Body of pancreas (tissue), 4 donors: ENCODE data around the gene CAV1. TPM values are rescaled to one million over a fixed set of nuclear protein-coding genes. Genes with fewer than 3 reads are reported as not detected.

Experiments
- ATAC-seq: fragments of 150-250 bp; one replicate; pipeline ENCODE4 v1.9.1; 2016
- DNase-seq, 4 donors: peaks; one replicate each; pipeline ENCODE4 v3.0.0-alpha.2; 2019
- H3K27ac ChIP-seq, 4 donors: fragments of 200-600 bp; sonication (generic); 1 replicate in 3 of 4; 2 replicates in 1 of 4; pipeline versions ENCODE4 v1.5.1 to v1.6.1; 2016 to 2019; ENCODE audit warnings: mild to moderate bottlenecking in 1 of 4, mixed read lengths in 1 of 4, moderate library complexity in 1 of 4
- H3K27me3 ChIP-seq, 2 donors: fragments of 200-600 bp; sonication (generic); one replicate each; pipeline ENCODE4 v1.6.0; 2016; ENCODE audit warnings: mild to moderate bottlenecking in 1 of 2
- H3K36me3 ChIP-seq, 2 donors: fragments of 200-600 bp; sonication (generic); replicated peaks in 1 of 2; 2 replicates each; pipeline ENCODE4 v1.5.1; 2016; ENCODE audit warnings: low read depth in 2 of 2; ENCODE audit not compliant: insufficient read depth in 1 of 2
- H3K4me1 ChIP-seq: fragments of 200-600 bp; sonication (generic); one replicate; pipeline ENCODE4 v1.6.0; 2016
- H3K4me3 ChIP-seq, 2 donors: fragments of 200-600 bp; sonication (generic); 1 replicate in 1 of 2; 2 replicates in 1 of 2; pipeline ENCODE4 v1.5.1; 2016 to 2019
- H3K9me3 ChIP-seq, 3 donors: fragments of 200-600 bp; sonication (generic); 1 replicate in 2 of 3; 2 replicates in 1 of 3; pipeline ENCODE4 v1.5.1; 2016
- CTCF ChIP-seq, 7 experiments: fragments of 450-650 bp in 4 of 7; fragments of 200-600 bp in 3 of 7; sonication (generic) in 3 of 7; IDR thresholded peaks; one replicate each; pipeline ENCODE4 v1.5.1; 2016 to 2019; ENCODE audit warnings: antibody characterized with exemption in 7 of 7
- POLR2A ChIP-seq, 3 donors: fragments of 450-650 bp; IDR thresholded peaks; one replicate each; pipeline ENCODE4 v1.6.1; 2016; ENCODE audit warnings: antibody characterized with exemption in 3 of 3, mild to moderate bottlenecking in 2 of 3
- WGBS, 2 donors: methylation state at CpG; one replicate each; pipeline ENCODE4 v1.1.5; 2017; 5-methylcytosine and 5-hydroxymethylcytosine counted together
- intact Hi-C: fragments of 100-400 bp; cut with DNase I; formaldehyde crosslinking; loops from one replicate; pipeline ENCODE4 v1.15.1; 2023
- total RNA-seq, 2 donors: library from RNA; depleted of rRNA; stranded (reverse); fragments of >200 nt; gene quantifications; one replicate each; pipeline ENCODE4 v1.1.0, GENCODE V29; 2016

Gene CAV1
- total RNA-seq, 2 donors from 2014 or later: 28.5 to 32.6 TPM

- no peak overlapping the region for H3K4me3 ChIP-seq
- no peaks in the 10 kb centered on the region for H3K9me3 ChIP-seq
- DNase-seq (no peak), ATAC-seq (no peak)
- H3K36me3 ChIP-seq: no peaks in the 10 kb centered on the region
- intact Hi-C loops: no loop called here
- TF ChIP-seq POLR2A (IDR thresholded peaks at IDR 0.05) (no peak), CTCF (IDR thresholded peaks at IDR 0.05) (no peak)
- WGBS, 2 donors: 67 to 72% methylated on average over 6 of the region's 6 CpGs
- no peak overlapping the region for H3K27ac ChIP-seq
- H3K27me3 ChIP-seq: no peaks in the 10 kb centered on the region
- H3K4me1 ChIP-seq: no peaks in the 10 kb centered on the region
These were observed 20.7 kb downstream of the CAV1 start for GRCh38 chr7:116545411-116545993.

DNA sequence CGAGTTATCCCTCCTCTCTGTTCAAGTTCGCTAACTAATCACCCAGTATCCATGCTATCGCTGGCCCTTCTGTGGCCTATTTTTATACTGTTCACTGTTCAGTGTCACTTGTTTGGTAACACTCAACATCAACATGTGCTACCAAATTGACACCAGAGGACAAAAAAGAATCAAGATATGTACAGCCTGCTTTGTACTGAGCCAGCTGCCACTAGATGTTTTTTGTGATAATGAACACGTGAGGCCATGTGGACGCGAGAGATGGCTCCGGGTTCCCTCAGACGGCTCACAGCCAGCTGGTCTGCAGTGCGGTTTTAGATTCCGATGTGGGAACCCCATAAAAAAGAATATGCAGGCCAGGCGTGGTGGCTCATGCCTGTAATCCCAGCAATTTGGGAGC is 21.2 kb downstream of the CAV1 start:
- Histone ChIP-seq H3K36me3 (no peaks in the 10 kb centered on the region), H3K4me3 (no peak overlapping the region), H3K27me3 (no peaks in the 10 kb centered on the region), H3K9me3 (no peaks in the 10 kb centered on the region), H3K27ac (no peak overlapping the region), H3K4me1 (no peaks in the 10 kb centered on the region)
- DNase-seq (no peak), ATAC-seq (no peak)
- TF ChIP-seq POLR2A (IDR thresholded peaks at IDR 0.05) (no peak), CTCF (IDR thresholded peaks at IDR 0.05) (no peak)
- intact Hi-C loops: no loop called here
- 88 to 91% methylated on average over 11 of the region's 11 CpGs for WGBS, 2 donors

DNA sequence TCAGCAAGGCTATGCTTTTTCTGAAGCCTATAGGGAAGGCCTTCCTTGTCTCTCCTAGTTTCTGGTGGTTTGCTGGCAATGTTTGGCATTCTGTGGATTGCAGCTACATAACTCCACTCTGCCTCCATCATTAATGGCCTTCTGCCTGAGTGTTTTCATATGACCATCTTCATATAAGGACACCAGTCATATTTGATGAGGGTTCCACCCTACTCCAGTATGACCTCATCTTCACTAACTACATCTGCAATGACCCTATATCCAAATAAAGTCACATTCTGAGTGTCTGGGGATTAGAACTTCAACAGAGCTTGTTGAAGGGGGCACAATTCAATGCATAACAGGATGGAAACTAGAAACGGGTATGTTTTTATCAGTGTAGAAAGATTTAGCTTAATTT is 22.1 kb downstream of the CAV1 start:
- no peaks in the 10 kb centered on the region for H3K4me1 ChIP-seq
- H3K27me3 ChIP-seq: no peaks in the 10 kb centered on the region
- TF ChIP-seq CTCF (IDR thresholded peaks at IDR 0.05) (no peak), POLR2A (IDR thresholded peaks at IDR 0.05) (no peak)
- ATAC-seq (no peak), DNase-seq (no peak)
- 69 to 77% methylated on average over 1 of the region's 1 CpG for WGBS, 2 donors
- H3K36me3 ChIP-seq: no peaks in the 10 kb centered on the region
- intact Hi-C loops: no loop called here
- no peak overlapping the region for H3K4me3 ChIP-seq
- H3K9me3 ChIP-seq: no peaks in the 10 kb centered on the region
- H3K27ac ChIP-seq: no peak overlapping the region

- H3K9me3 ChIP-seq: no peaks in the 10 kb centered on the region
- TF ChIP-seq POLR2A (IDR thresholded peaks at IDR 0.05) (no peak), CTCF (IDR thresholded peaks at IDR 0.05) (no peak)
- ATAC-seq (no peak), DNase-seq (no peak)
- intact Hi-C loops: no loop called here
- 70 to 75% methylated on average over 2 of the region's 2 CpGs for WGBS, 2 donors
- no peaks in the 10 kb centered on the region for H3K27me3 ChIP-seq
- H3K4me1 ChIP-seq: no peaks in the 10 kb centered on the region
- no peak overlapping the region for H3K27ac ChIP-seq
- no peaks in the 10 kb centered on the region for H3K36me3 ChIP-seq
- no peak overlapping the region for H3K4me3 ChIP-seq
These were observed 22.5 kb downstream of the CAV1 start for GRCh38 chr7:116547347-116547746.

DNA sequence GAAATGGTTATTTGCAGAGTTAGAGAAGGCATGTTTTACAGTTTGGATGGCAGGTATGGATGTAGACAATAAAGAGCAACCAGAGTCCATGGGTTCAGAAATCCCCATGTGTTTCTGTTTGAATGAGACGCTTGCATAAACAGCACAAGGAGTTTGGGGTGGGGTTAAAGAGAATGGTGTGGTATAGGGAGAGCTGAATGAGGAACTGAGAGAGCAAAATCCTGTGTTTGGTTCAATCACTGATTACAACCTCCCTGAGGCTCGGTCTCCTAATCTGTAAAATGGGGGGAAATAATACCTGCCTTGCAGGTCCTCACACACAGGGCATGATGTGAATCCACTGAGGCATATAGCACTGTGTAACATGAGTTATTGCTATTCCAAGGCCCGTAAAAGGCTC is 23.7 kb downstream of the CAV1 start:
- H3K9me3 ChIP-seq: no peaks in the 10 kb centered on the region
- H3K36me3 ChIP-seq: no peaks in the 10 kb centered on the region
- no peak overlapping the region for H3K27ac ChIP-seq
- 77 to 85% methylated on average over 3 of the region's 3 CpGs for WGBS, 2 donors
- DNase-seq (no peak), ATAC-seq (no peak)
- TF ChIP-seq CTCF (IDR thresholded peaks at IDR 0.05) (no peak), POLR2A (IDR thresholded peaks at IDR 0.05) (no peak)
- no peaks in the 10 kb centered on the region for H3K4me1 ChIP-seq
- H3K4me3 ChIP-seq: no peak overlapping the region
- intact Hi-C loops: no loop called here
- no peaks in the 10 kb centered on the region for H3K27me3 ChIP-seq
